ENCODE results near the gene UBAC2. TPM values are rescaled to one million over a fixed set of nuclear protein-coding genes. Genes with fewer than 3 reads are reported as not detected.

Gene UBAC2
- total and polyA plus RNA-seq, 2 of the 8 experiments (the other 6 are each of a cell fraction or from before 2014, with no cell fraction given) = 75.9 to 76.9 TPM

GRCh38 chr13:99327761-99328160 lies 127.1 kb downstream of the UBAC2 start (continued):
- no peak for TF ChIP-seq CHD7 (IDR thresholded peaks at IDR 0.05; ENCODE audit: insufficient replicate concordance, low read length)
- TF ChIP-seq CHD2 (IDR thresholded peaks at IDR 0.05; ENCODE audit: low read length) = no peak
- TF ChIP-seq TEAD4 (IDR thresholded peaks at IDR 0.05; ENCODE audit: low read depth, low read length) = no peak
- TF ChIP-seq TAF7 (optimal IDR thresholded peaks at IDR 0.05; ENCODE audit: borderline replicate concordance, low read depth, low read length) = no peak
- no peak for TF ChIP-seq GABPA (IDR thresholded peaks at IDR 0.05; ENCODE audit: borderline replicate concordance, insufficient read depth, low read length)
- TF ChIP-seq RBBP5 (IDR thresholded peaks at IDR 0.05; ENCODE audit: borderline replicate concordance, low read depth, low read length) = no peak
- TF ChIP-seq EGR1 (IDR thresholded peaks at IDR 0.05; ENCODE audit: borderline replicate concordance, low read depth, low read length) = no peak
- TF ChIP-seq SIRT6 (IDR thresholded peaks at IDR 0.05; ENCODE audit: low read length) = no peak
- no peak for TF ChIP-seq CTCF (IDR thresholded peaks at IDR 0.05; ENCODE audit: control extremely low read depth in 1 of 3, insufficient read depth in 1 of 3, low read depth in 1 of 3, low read length in 3 of 3)
